HG02884 (cell line): ENCODE results near the gene GCSAM.

ENCODE experiments used
- ATAC-seq: cut with Tn5 transposase; IDR thresholded peaks from one replicate; pipeline ENCODE4 v1.9.1; 2021; ENCODE audit warnings: mild to moderate bottlenecking, moderate library complexity; ENCODE audit not compliant: unreplicated experiment

Gene GCSAM

GRCh38 chr3:112129925-112130637 lies 3.0 kb downstream of the GCSAM start:
- ATAC-seq, result no peak

DNA sequence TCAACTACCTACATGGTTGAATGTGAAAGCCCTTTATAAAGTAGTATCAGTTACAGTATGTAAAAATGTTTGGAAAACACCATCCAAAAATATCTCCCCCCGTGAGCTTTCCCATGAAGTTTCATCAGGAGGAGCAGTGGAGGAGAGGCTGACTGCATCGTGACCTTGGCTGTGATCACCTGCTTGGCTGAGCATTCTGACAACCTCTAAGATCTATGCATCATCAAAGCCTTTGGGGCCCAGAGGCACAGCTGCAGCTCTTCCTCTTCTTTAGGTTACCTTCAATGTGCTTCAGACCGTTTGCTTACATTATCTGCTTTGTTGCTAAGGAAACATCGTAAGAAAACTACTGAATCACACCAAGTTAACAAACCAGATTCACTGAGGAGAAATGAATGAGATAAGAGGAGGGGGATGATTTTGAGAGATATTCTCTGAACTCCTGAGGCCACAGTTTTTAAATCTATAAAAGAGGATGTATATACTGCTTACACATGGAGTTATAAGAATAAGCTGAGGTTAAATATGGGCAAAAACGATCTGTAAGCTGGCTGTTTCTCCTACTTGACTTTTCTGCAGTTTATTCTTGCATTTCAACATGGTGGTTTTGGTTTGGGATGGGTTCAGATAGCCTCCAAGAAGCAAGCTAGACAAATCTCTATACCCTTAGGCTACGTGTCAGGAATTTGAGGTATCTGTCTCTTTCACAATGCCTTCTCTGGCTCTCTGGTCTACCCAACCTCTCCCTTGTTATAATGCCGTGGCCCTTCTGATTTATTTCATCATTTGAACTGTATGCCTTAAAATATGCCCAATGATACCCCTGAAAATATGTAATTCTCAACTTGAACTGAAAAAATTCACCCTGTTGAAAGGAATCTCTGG lies 4.0 kb downstream of the GCSAM start:
- ATAC-seq, result peak; percentile 42

GRCh38 chr3:112127522-112128494 lies 5.2 kb downstream of the GCSAM start:
- no peak for ATAC-seq

DNA sequence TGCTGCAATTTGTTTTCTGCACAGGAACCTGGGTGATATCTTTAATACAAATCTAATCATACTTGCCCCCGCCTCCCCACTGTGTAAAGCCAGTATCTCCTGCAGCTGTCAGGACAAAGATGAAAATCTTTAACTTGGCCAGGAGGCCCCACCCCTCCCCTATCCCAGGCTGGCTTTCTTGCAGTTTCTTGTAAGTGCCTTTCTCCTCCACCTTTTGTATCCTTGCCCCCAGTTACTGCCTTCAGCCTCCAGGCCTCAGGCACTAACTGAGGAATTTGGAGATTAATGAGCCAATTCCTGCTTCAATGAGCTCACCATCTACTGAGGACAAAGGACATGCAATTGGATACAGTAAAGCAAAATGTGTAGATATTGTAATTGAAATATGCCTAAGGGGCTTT lies 6.5 kb downstream of the GCSAM start:
- ATAC-seq, result no peak

DNA sequence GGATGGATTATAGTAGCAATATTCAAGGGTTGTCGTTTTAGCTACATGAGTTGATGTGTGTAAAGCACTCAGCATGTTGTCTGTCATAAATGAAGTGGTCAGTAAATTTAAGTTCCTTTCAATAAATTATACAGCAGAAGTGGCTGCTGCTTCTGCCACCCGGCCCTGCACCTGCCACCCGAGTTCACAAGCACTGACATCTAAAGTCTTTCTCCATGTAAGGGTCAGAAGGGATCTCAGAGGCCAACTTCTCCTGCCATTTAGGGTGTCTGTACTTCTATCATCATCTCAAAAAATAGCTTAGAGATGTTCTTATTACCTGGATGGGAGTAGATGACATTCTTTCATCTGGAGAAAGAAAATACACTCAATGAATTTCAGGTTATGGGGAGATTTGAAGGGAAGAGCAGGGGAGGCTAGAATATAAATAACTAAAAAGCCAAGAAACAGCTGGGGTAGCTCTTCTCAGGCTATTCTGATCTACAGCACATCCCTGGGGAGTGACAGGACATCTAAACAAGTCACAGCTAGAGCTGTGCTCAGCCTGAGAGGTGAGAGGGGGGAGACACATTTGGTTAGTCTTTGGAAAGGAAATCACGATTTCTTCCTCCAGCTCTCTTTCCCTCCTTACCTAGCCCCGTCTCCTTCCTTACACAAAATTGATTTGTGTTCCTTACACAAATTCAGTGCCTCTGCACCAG lies 8.0 kb downstream of the GCSAM start:
- no peak for ATAC-seq

- no peak for ATAC-seq
Observed at GRCh38 chr3:112123548-112123947, 9.5 kb downstream of the GCSAM start.

DNA sequence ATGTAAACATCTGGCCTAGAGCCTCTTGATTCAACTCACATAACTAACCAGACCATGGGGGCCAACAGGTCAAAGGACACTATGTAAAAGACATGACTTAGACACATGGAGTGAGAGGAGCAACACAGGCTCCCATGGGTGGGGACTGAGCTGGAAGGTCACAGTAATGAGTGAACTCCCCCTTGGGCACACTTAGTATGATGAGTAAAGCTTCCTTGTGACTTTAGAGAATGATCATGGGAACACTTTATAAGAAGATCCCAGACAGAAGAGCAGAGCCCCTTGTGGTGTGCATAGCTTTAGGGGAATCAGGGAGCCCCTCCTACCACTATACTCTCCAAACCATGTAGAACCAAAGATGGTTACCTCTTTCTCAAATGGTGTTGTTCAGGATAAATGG lies 10.2 kb downstream of the GCSAM start:
- no peak for ATAC-seq

- no peak for ATAC-seq
Observed at GRCh38 chr3:112121577-112122547, 11.2 kb downstream of the GCSAM start.

DNA sequence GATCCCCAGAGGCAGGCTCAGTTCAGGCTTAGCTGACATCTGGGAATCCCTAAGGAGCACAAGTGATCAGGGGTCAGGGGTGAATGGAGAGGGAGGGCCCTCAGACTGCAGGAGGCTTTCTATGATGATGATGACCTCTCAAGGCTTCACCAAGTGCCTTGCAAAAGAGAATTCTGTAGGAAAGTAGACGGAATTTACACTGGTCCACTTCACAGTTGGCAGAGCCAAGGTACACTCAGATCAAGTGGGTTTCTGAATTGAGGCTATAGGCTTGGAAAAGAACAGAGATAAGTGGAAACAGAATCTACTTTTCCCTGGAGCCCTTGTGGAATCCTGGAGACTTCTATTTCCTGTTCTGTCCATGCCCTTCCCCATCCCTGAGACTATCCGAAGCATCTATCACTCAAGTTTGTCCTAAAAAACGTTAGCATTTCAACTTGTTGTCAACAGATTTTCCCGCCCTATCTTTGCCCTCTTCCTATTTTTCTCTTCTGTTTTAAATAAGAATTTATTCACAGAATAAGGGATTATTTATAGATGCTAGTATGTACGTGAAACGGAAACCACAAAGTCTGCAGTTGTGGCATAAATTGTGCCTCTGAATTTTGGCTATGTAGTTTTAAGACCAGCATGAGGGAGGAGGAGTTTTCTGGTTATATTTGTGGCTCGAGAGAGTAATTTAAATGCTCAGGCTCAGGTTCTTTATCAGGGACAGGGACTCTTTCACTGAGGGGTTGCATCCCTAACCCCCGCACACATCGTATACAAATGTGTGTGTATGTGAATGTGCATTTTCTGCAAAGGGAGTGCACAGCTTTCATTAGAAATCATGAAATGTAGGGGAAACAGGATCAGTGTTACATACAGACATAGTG lies 12.8 kb downstream of the GCSAM start:
- no peak for ATAC-seq

GRCh38 chr3:112117841-112118571 lies 15.0 kb downstream of the GCSAM start:
- ATAC-seq, result peak; percentile 24

- no peak for ATAC-seq
Observed at GRCh38 chr3:112117415-112117814, 15.6 kb downstream of the GCSAM start.

DNA sequence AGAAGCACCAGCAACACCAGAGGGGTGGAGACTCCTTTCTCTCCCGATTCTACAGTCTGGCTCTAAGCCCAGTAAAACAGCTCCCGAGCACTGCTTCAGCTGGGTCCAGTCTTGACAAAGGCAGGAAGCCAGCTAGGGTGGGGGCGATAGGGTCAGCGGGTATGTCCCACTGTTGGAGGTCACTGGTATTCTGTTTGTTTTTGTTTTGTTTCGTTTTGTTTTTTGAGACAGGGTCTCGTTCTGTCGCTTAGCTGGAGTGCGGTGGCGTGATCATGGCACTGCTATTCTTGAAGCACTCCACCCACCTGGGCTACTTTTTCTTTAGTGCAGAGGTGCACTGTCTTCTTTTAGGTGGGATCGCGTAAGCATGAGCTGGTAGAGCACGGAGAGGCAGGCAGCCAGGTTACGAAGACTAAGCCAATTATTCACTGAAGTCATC lies 16.3 kb downstream of the GCSAM start:
- ATAC-seq, result no peak

DNA sequence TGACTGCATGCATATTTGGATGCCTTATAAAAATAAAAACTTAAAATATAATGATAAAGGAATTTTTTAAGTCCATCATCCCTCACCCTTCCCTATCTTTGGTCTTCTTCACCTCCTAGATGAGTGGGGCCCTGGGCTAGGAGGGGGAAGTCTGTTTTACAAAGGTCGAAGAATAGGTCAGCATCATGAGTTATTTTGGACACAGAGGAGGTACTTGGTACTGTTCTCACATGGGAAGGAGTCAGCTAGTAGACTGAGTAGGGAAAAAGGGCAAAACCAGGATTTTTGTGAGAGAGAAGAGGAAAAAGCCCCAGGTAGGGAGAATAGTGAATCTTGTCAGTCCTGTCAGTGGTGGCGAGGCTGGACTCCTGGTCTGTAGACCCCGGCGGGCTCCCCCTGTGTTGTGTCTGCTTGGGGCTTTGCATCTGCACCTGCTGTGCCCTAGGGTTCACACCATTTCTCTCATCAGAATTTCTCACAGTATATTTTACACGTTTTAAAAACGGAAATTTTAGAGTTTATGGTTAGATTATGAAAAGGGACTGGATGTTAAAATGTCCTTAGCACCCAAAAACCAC lies 17.2 kb downstream of the GCSAM start:
- ATAC-seq, result no peak

DNA sequence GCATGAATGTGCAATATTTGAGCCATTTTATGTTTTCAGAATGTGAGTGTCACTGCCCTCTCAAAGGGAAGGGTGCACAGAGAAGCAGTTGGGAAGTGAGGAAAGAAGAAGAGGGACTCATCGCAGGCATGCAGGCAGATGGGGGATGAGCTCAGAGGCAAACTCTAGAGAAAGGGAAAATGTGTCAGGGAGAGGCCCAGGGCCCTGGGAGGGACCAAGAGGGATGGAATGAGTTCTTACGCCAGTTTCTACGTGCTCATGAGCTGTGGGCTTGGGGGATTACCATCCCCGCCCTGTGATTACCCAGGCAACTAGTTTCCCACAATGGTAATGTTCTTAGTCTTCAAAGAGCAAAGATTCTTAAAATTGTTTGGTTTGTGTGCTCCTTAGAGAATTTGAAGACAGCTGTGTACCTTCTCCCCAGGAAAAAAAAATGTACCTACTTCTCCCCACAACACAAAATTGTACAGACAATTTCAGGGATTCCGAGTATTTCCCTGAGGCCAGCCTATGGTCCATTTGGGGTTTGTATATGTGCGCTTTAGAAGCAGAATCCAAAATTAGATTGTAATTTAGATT lies 17.8 kb downstream of the GCSAM start:
- peak; percentile 34 for ATAC-seq

DNA sequence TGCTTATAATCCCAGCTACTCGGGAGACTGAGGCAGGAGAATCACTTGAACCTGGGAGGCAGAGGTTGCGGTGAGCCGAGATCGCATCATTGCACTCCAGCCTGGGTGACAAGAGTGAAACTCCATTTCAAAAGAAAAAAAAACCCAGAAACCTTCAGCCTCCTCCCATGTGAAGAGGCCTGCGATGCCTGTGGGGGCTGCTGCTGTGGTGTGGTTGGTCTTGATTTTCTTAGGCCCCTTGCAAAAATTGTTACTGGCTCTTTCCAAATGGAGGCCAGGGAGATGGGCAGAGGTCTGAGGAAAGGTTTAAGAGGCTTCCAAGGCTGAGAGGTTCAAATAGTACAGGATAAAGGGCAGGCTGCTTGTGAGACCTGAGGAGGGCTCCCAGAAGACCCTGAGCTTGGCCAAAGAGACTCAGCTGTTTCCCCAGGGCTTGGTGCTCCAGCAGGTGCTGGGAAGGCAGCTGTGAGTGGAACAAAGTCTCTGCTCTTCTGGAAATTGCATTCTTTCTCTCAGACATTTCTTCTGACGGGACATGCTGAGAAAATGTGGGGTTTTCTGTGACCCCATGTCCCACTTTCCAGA lies 18.4 kb downstream of the GCSAM start:
- ATAC-seq, result no peak

DNA sequence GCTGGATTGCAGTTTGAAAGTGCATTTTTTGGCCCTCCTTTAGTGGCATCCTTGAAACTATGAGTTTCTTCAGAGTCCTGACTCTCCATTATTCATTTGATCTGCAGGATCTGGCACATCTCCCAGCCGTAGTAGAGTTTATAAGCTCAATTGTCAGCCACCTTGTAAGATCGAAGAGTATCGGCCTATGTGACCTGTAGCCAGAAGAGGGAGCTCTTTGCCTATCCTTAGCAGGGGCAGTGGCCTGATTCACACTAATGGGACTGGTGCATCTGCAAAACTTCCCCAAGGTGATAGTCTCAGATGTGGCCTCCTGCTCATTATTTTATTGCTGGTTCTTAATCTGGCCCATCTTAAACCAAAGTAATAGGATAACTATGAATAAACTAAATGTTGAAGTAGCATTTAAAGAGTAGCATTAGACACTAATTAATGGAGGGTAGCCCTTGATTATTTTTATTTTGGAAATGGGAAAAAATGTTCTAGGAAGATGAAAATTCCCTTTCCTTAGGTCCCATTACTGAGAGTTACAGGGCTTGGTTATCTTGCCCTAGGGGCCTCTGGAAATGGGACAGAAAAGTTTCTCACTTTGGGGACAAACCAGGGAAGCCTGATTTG lies 21.2 kb downstream of the GCSAM start:
- peak; percentile 52 for ATAC-seq
